Body of pancreas (tissue), 4 donors: Measurements from ENCODE around the gene EPS15. TPM values are rescaled to one million over a fixed set of nuclear protein-coding genes. Genes with fewer than 3 reads are reported as not detected.
"Not testable (repeated sequence)": the region's sequence is repeated elsewhere in the genome, so short reads cannot be mapped to it uniquely, and the experiment has no call there.

ENCODE experiments used
- ATAC-seq: fragments of 150-250 bp; one replicate; pipeline ENCODE4 v1.9.1; 2016
- DNase-seq, 4 donors: peaks; one replicate each; pipeline ENCODE4 v3.0.0-alpha.2; 2019
- H3K27ac ChIP-seq, 4 donors: fragments of 200-600 bp; sonication (generic); 1 replicate in 3 of 4; 2 replicates in 1 of 4; pipeline versions ENCODE4 v1.5.1 to v1.6.1; 2016 to 2019; ENCODE audit warnings: mild to moderate bottlenecking in 1 of 4, mixed read lengths in 1 of 4, moderate library complexity in 1 of 4
- H3K27me3 ChIP-seq, 2 donors: fragments of 200-600 bp; sonication (generic); one replicate each; pipeline ENCODE4 v1.6.0; 2016; ENCODE audit warnings: mild to moderate bottlenecking in 1 of 2
- H3K36me3 ChIP-seq, 2 donors: fragments of 200-600 bp; sonication (generic); replicated peaks in 1 of 2; 2 replicates each; pipeline ENCODE4 v1.5.1; 2016; ENCODE audit warnings: low read depth in 2 of 2; ENCODE audit not compliant: insufficient read depth in 1 of 2
- H3K4me1 ChIP-seq: fragments of 200-600 bp; sonication (generic); one replicate; pipeline ENCODE4 v1.6.0; 2016
- H3K4me3 ChIP-seq, 2 donors: fragments of 200-600 bp; sonication (generic); 1 replicate in 1 of 2; 2 replicates in 1 of 2; pipeline ENCODE4 v1.5.1; 2016 to 2019
- H3K9me3 ChIP-seq, 3 donors: fragments of 200-600 bp; sonication (generic); 1 replicate in 2 of 3; 2 replicates in 1 of 3; pipeline ENCODE4 v1.5.1; 2016
- CTCF ChIP-seq, 7 experiments: fragments of 450-650 bp in 4 of 7; fragments of 200-600 bp in 3 of 7; sonication (generic) in 3 of 7; IDR thresholded peaks; one replicate each; pipeline ENCODE4 v1.5.1; 2016 to 2019; ENCODE audit warnings: antibody characterized with exemption in 7 of 7
- POLR2A ChIP-seq, 3 donors: fragments of 450-650 bp; IDR thresholded peaks; one replicate each; pipeline ENCODE4 v1.6.1; 2016; ENCODE audit warnings: antibody characterized with exemption in 3 of 3, mild to moderate bottlenecking in 2 of 3
- WGBS, 2 donors: methylation state at CpG; one replicate each; pipeline ENCODE4 v1.1.5; 2017; 5-methylcytosine and 5-hydroxymethylcytosine counted together
- intact Hi-C: fragments of 100-400 bp; cut with DNase I; formaldehyde crosslinking; loops from one replicate; pipeline ENCODE4 v1.15.1; 2023
- total RNA-seq, 2 donors: library from RNA; depleted of rRNA; stranded (reverse); fragments of >200 nt; gene quantifications; one replicate each; pipeline ENCODE4 v1.1.0, GENCODE V29; 2016

The EPS15 gene
- total RNA-seq, 2 donors from 2014 or later = 37.4 to 46.8 TPM

DNA sequence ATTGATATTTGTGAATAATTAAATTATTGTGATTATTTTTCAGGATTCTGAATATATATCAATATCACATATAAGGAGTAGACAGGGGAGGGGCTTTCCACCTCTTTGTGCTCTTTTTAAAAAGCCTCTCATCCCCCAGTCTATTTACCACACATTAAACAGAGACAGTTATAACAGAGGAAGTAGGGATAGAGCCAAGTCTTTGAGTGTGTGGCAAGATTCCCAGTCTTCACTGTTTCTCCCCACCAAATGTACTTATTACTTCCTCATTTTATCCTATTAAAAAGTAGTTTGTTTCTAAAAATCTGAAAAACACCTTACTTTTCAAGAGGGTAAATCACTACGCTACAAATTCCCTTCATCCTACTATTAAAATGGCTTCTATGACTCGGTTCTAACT lies 46.7 kb downstream of the EPS15 start:
- TF ChIP-seq CTCF (IDR thresholded peaks at IDR 0.05) (no peak), POLR2A (IDR thresholded peaks at IDR 0.05) (no peak)
- ATAC-seq = no peak

GRCh38 chr1:51469518-51469917 lies 49.5 kb downstream of the EPS15 start:
- no peaks in the 10 kb centered on the region for H3K27me3 ChIP-seq
- DNase-seq (no peak), ATAC-seq (no peak)
- no peaks in the 10 kb centered on the region for H3K36me3 ChIP-seq
- TF ChIP-seq CTCF (IDR thresholded peaks at IDR 0.05) (no peak), POLR2A (IDR thresholded peaks at IDR 0.05) (no peak)
- intact Hi-C loops = no loop called here
- no peak overlapping the region for H3K4me3 ChIP-seq
- H3K9me3 ChIP-seq = no peaks in the 10 kb centered on the region
- WGBS, 2 donors = 77 to 78% methylated on average over 3 of the region's 3 CpGs
- H3K27ac ChIP-seq = no peak overlapping the region
- H3K4me1 ChIP-seq = peaks cover 16% of the 10 kb centered on the region

More for the DNA sequence above, 46.7 kb downstream of the EPS15 start:
- DNase-seq = peak in 1 of 4 donors; percentile 15
- no peak overlapping the region for H3K27ac ChIP-seq
- no peaks in the 10 kb centered on the region for H3K9me3 ChIP-seq
- 52 to 68% methylated on average over 2 of the region's 2 CpGs for WGBS, 2 donors
- H3K36me3 ChIP-seq = no peaks in the 10 kb centered on the region
- intact Hi-C loops = no loop called here
- no peak overlapping the region for H3K4me3 ChIP-seq
- H3K27me3 ChIP-seq = no peaks in the 10 kb centered on the region
- peaks cover 16% of the 10 kb centered on the region for H3K4me1 ChIP-seq

GRCh38 chr1:51464828-51465227 lies 54.2 kb downstream of the EPS15 start:
- ATAC-seq (no peak), DNase-seq (no peak)
- Histone ChIP-seq H3K4me3 (no peak overlapping the region), H3K27me3 (no peaks in the 10 kb centered on the region), H3K9me3 (no peaks in the 10 kb centered on the region), H3K27ac (no peak overlapping the region), H3K36me3 (no peaks in the 10 kb centered on the region), H3K4me1 (peaks cover 5% of the 10 kb centered on the region)
- WGBS, 2 donors = 82 to 88% methylated on average over 3 of the region's 3 CpGs
- TF ChIP-seq CTCF (IDR thresholded peaks at IDR 0.05) = no peak
- TF ChIP-seq POLR2A (IDR thresholded peaks at IDR 0.05) = no peak
- intact Hi-C loops = no loop called here

DNA sequence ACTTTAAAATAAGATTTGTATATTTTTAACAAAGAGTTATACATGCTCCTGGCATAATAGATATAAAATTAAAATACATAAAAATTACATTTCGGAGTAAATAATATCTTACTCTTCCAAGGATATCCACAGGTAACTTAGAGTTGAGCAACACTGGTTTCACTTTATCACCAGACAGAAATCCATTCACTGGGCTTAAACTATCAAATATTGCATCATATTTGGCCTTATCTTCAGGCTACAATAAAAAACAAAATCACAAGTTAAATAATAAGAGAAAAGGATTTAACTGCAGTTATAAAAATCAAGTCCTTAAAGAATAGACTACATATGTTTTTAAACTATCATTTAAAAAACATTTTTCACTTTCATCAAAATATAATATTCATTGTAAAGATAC lies 55.5 kb downstream of the EPS15 start:
- DNase-seq = no peak
- 30 to 31% methylated on average over 1 of the region's 1 CpG for WGBS, 2 donors
- H3K27ac ChIP-seq = peak overlapping the region in 1 of 4 donors; percentile 23
- no peaks in the 10 kb centered on the region for H3K27me3 ChIP-seq
- no peak for ATAC-seq
- no peaks in the 10 kb centered on the region for H3K9me3 ChIP-seq
- H3K4me1 ChIP-seq = peaks cover 5% of the 10 kb centered on the region
- intact Hi-C loops = no loop called here
- TF ChIP-seq CTCF (IDR thresholded peaks at IDR 0.05) = no peak
- no peak for TF ChIP-seq POLR2A (IDR thresholded peaks at IDR 0.05)
- H3K4me3 ChIP-seq = no peak overlapping the region
- no peaks in the 10 kb centered on the region for H3K36me3 ChIP-seq

- ATAC-seq, H3K4me1 ChIP-seq, H3K36me3 ChIP-seq, DNase-seq, H3K27ac ChIP-seq, H3K4me3 ChIP-seq, H3K27me3 ChIP-seq, H3K9me3 ChIP-seq, intact Hi-C loops: not testable (repeated sequence)
- 48 to 67% methylated on average over 2 of the region's 2 CpGs for WGBS, 2 donors
These were observed 56.8 kb downstream of the EPS15 start for GRCh38 chr1:51462289-51462688.
